CD4-positive, alpha-beta T cell (primary cell): ENCODE results near the gene NFE2L2. TPM values are rescaled to one million over a fixed set of nuclear protein-coding genes. Genes with fewer than 3 reads are reported as not detected.

Experiments
- ATAC-seq: fragments of 200-7000 bp; cut with Tn5 transposase; one replicate; pipeline ENCODE4 v1.10.0; 2022; ENCODE audit warnings: mild to moderate bottlenecking; ENCODE audit not compliant: poor library complexity
- CTCF ChIA-PET: fragments of 350-600 bp; sonication (Branson Sonifier 250); formaldehyde crosslinking; loops from one replicate; lab custom pipeline; 2021; ENCODE audit warnings: antibody characterized with exemption, inconsistent platforms; lab: Charles Lee
- POLR2A ChIA-PET: fragments of 350-600 bp; sonication (Branson Sonifier 250); formaldehyde crosslinking; loops from one replicate; lab custom pipeline; 2021; ENCODE audit warnings: antibody characterized with exemption, inconsistent platforms; lab: Charles Lee
- DNase-seq, 14 experiments: peaks; one replicate each; pipeline ENCODE4 v3.0.0-alpha.2; 2013 to 2020; ENCODE audit warnings: mixed read lengths in 2 of 14
- H3K27ac ChIP-seq, 2 donors: one replicate each; pipeline versions ENCODE4 v1.5.1 to v1.7.0; 2013; ENCODE audit warnings: low read length in 2 of 2, low read depth in 1 of 2, mild to moderate bottlenecking in 1 of 2
- H3K27me3 ChIP-seq, 2 experiments: 1 replicate in 1 of 2; 2 replicates in 1 of 2; pipeline versions ENCODE4 v1.6.1 to v1.7.0; 2013; ENCODE audit warnings: low read length in 2 of 2, control low read depth in 1 of 2, mild to moderate bottlenecking in 1 of 2, moderate library complexity in 1 of 2; ENCODE audit not compliant: insufficient read depth in 2 of 2, control insufficient read depth in 1 of 2
- H3K36me3 ChIP-seq: one replicate; pipeline ENCODE4 v1.6.1; 2013; ENCODE audit warnings: low read length, control low read depth; ENCODE audit not compliant: insufficient read depth
- H3K4me1 ChIP-seq: one replicate; pipeline ENCODE4 v1.6.1; 2013; ENCODE audit warnings: low read length, control low read depth; ENCODE audit not compliant: insufficient read depth
- H3K4me3 ChIP-seq: one replicate; pipeline ENCODE4 v1.5.1; 2013; ENCODE audit warnings: mild to moderate bottlenecking, low read length, moderate library complexity
- H3K9me3 ChIP-seq, 2 experiments: 1 replicate in 1 of 2; 2 replicates in 1 of 2; pipeline versions ENCODE4 v1.6.1 to v1.7.0; 2013; ENCODE audit warnings: low read length in 2 of 2, mild to moderate bottlenecking in 2 of 2, control low read depth in 1 of 2, moderate library complexity in 1 of 2; ENCODE audit not compliant: control insufficient read depth in 1 of 2, insufficient read depth in 1 of 2
- H3K27ac Mint-ChIP-seq: one replicate; pipeline ENCODE4 v1.8.0; 2020; ENCODE audit warnings: mixed read lengths
- H3K27me3 Mint-ChIP-seq: one replicate; pipeline ENCODE4 v1.8.0; 2021; ENCODE audit warnings: mixed read lengths
- H3K36me3 Mint-ChIP-seq: one replicate; pipeline ENCODE4 v1.8.0; 2021; ENCODE audit warnings: low read depth, mixed read lengths
- H3K4me1 Mint-ChIP-seq: one replicate; pipeline ENCODE4 v1.8.0; 2021; ENCODE audit warnings: low read depth, mixed read lengths
- H3K4me3 Mint-ChIP-seq: one replicate; pipeline ENCODE4 v1.8.0; 2020; ENCODE audit warnings: mild to moderate bottlenecking, mixed read lengths
- H3K9me3 Mint-ChIP-seq: one replicate; pipeline ENCODE4 v1.8.0; 2020; ENCODE audit warnings: mixed read lengths
- CTCF ChIP-seq: fragments of 200-600 bp; IDR thresholded peaks from one replicate; pipeline ENCODE4 v1.8.0; 2022; ENCODE audit warnings: antibody characterized with exemption, mild to moderate bottlenecking
- intact Hi-C, 2 experiments: fragments of 100-400 bp; cut with DNase I in 1 of 2; cut with micrococcal nuclease in 1 of 2; formaldehyde crosslinking; loops; one replicate each; pipeline versions ENCODE4 v1.15.1 to v1.9.0; 2023 to 2025; cut with DNase I, micrococcal nuclease
- total RNA-seq, 174 experiments: library from RNA in 2 of 174; stranded (reverse) in 2 of 174; gene quantifications; one replicate each; pipeline ENCODE4 v1.2.3 and lab custom pipeline; 2021 to 2026

The NFE2L2 gene
- total RNA-seq, 2 experiments from 2014 or later = 53.3 to 57.8 TPM

DNA sequence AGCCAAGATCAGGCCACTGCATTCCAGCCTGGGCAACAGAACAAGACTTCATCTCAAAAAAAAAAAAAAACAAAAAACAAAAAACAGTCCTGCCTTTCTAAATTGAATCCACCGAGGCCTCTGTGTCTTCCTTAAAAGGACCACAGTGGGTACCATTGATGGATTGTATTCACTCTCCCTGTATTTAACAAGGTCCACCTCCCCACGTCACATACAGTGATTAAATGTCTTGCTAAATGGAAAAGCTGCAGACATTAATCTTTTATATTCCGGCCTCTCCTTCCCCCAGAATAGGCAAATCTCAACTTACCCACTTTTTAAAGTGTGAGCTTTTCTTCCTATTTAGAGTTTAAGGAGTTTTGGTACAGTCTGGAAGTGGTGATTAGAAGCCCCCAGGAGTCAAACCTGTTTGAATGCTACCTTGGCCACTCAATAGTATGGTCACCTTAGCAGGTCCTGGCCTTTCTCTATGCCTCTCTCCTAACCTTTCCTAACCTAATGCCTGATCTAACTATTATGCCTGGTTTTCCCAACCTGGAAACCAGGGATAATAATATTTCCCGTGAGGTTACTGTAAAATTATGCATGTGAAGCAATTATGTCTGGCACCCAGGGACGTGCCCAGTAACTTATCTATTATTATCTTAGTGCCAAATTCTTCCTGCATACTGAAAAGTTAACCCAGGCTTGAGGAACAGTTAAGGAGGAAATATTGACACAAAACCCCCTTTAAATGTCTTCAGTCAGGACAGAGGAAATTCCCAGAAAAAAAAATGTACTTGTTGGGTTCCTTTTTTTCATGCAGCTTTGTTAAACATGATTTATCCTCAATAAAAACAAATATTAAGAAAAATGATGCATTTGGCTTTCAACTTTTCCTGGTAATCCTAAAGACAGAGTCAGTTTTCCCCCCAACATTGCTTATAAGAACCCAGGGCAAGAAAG lies 3.1 kb downstream of the NFE2L2 start:
- CTCF ChIA-PET = interaction anchor here (1.1 to 5.5 kb wide), 2 partner anchors 72 to 96 kb away, joined by 4 to 71 read pairs; no protein-coding TSS in a partner anchor
- H3K27me3 ChIP-seq = no peaks in the 10 kb centered on the region
- Mint-ChIP-seq H3K36me3 (peaks cover 63% of the 10 kb centered on the region), H3K4me1 (peaks cover 75% of the 10 kb centered on the region), H3K27me3 (no peaks in the 10 kb centered on the region), H3K27ac (peak overlapping the region; percentile 99), H3K4me3 (peak overlapping the region; percentile 92), H3K9me3 (no peaks in the 10 kb centered on the region)
- no peak overlapping the region for H3K27ac ChIP-seq
- ATAC-seq (no peak), DNase-seq (no peak)
- H3K4me3 ChIP-seq = peak overlapping the region; percentile 72
- peaks cover 12% of the 10 kb centered on the region for H3K36me3 ChIP-seq
- no peaks in the 10 kb centered on the region for H3K9me3 ChIP-seq
- intact Hi-C loops = loop anchor here (1.0 to 10.0 kb wide), 7 partner anchors 34 to 1183 kb away; partner anchors contain the start of gene AGPS (in 1 of the 2)
- no peak for TF ChIP-seq CTCF
- peaks cover 40% of the 10 kb centered on the region for H3K4me1 ChIP-seq
- POLR2A ChIA-PET = interaction anchor here (1.0 to 5.1 kb wide), 10 partner anchors 8 to 97 kb away, joined by 3 to 66 read pairs (median 6); partner anchors contain the start of gene HNRNPA3

GRCh38 chr2:177260379-177260778 lies 4.1 kb downstream of the NFE2L2 start:
- Mint-ChIP-seq H3K4me1 (peaks cover 75% of the 10 kb centered on the region), H3K36me3 (peaks cover 62% of the 10 kb centered on the region), H3K9me3 (no peaks in the 10 kb centered on the region), H3K27ac (peak overlapping the region; percentile 99), H3K27me3 (no peaks in the 10 kb centered on the region), H3K4me3 (peak overlapping the region; percentile 84)
- H3K27me3 ChIP-seq = no peaks in the 10 kb centered on the region
- CTCF ChIA-PET = interaction anchor here (1.1 kb wide), 1 partner anchor 73 kb away, joined by 4 read pairs; no protein-coding TSS in a partner anchor
- intact Hi-C loops = loop anchor here (5.0 to 10.0 kb wide), 6 partner anchors 33 to 1184 kb away; partner anchors contain the start of gene AGPS (in 1 of the 2)
- no peak for ATAC-seq
- H3K36me3 ChIP-seq = peaks cover 14% of the 10 kb centered on the region
- no peak overlapping the region for H3K27ac ChIP-seq
- DNase-seq = no peak
- TF ChIP-seq CTCF = no peak
- H3K4me1 ChIP-seq = peaks cover 46% of the 10 kb centered on the region
- H3K9me3 ChIP-seq = no peaks in the 10 kb centered on the region
- POLR2A ChIA-PET = interaction anchor here (0.7 to 2.7 kb wide), 10 partner anchors 9 to 96 kb away, joined by 3 to 11 read pairs (median 4); partner anchors contain the start of gene HNRNPA3
- H3K4me3 ChIP-seq = no peak overlapping the region

DNA sequence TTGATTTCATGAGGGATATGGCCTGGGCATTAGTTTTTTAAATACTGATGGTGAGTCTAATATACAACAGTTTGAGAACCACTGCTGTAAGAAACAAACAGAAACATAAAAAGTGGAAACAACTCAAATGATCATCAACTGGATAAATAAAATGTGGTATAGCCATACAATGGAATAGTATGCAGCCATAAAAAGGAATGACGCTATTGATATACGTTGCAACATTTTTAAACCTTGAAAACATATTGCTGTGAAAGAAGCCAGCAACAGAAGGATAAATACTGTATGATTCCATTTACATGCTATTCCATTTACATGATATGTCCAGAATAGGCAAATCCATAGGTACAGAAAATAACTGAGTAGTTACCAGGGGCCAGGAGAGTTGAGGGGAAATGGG lies 6.5 kb downstream of the NFE2L2 start:
- ATAC-seq = no peak
- ChIA-PET CTCF (no interaction called here), POLR2A (interaction anchor here (0.6 to 1.5 kb wide), 3 partner anchors 18 to 46 kb away, joined by 3 to 4 read pairs (median 4); partner anchors contain the start of gene HNRNPA3)
- Histone ChIP-seq H3K27me3 (no peaks in the 10 kb centered on the region), H3K36me3 (peaks cover 26% of the 10 kb centered on the region), H3K4me3 (no peak overlapping the region), H3K4me1 (peaks cover 64% of the 10 kb centered on the region), H3K9me3 (no peaks in the 10 kb centered on the region), H3K27ac (no peak overlapping the region)
- H3K4me3 Mint-ChIP-seq = peak overlapping the region; percentile 16
- DNase-seq = no peak
- peaks cover 90% of the 10 kb centered on the region for H3K4me1 Mint-ChIP-seq
- intact Hi-C loops = no loop called here
- TF ChIP-seq CTCF = no peak
- no peaks in the 10 kb centered on the region for H3K27me3 Mint-ChIP-seq
- peaks cover 73% of the 10 kb centered on the region for H3K36me3 Mint-ChIP-seq
- no peaks in the 10 kb centered on the region for H3K9me3 Mint-ChIP-seq
- H3K27ac Mint-ChIP-seq = peak overlapping the region; percentile 48
